MCF 10A (cell line): ENCODE results near the gene BOD1. TPM values are rescaled to one million over a fixed set of nuclear protein-coding genes. Genes with fewer than 3 reads are reported as not detected.
A peak's percentile ranks its signal among the peaks of the same experiment; 100 is the strongest.

ENCODE experiments used
- BruUV-seq: library from RNA; stranded (reverse); fragments of 400-500 nt; replicated peaks from 2 replicates; lab custom pipeline; 2021; lab: Mats Ljungman, UMichigan
- CTCF ChIA-PET: fragments of 300-600 bp; sonication (Branson Sonifier 250); formaldehyde crosslinking; extraction: SDS; loops from one replicate; lab custom pipeline; 2021; ENCODE audit warnings: antibody characterized with exemption, inconsistent platforms; lab: Yijun Ruan, JAX
- POLR2A ChIA-PET: fragments of 300-600, 350-650 bp; sonication (Branson Sonifier 250); formaldehyde crosslinking; extraction: SDS; loops from one replicate; lab custom pipeline; 2020; ENCODE audit warnings: antibody characterized with exemption, inconsistent platforms; lab: Yijun Ruan, JAX
- DNase-seq: peaks from one replicate; pipeline ENCODE4 v3.0.0-alpha.2; 2018; ENCODE audit not compliant: unreplicated experiment
- H3K27ac Mint-ChIP-seq: one replicate; pipeline ENCODE4 v1.8.0; 2022; ENCODE audit warnings: mild to moderate bottlenecking, low read depth, mixed read lengths; ENCODE audit not compliant: unreplicated experiment
- H3K27me3 Mint-ChIP-seq: one replicate; pipeline ENCODE4 v1.8.0; 2022; ENCODE audit warnings: mixed read lengths; ENCODE audit not compliant: insufficient read depth, unreplicated experiment
- H3K36me3 Mint-ChIP-seq: one replicate; pipeline ENCODE4 v1.8.0; 2022; ENCODE audit warnings: mild to moderate bottlenecking, moderate library complexity, mixed read lengths; ENCODE audit not compliant: insufficient read depth, unreplicated experiment
- H3K4me1 Mint-ChIP-seq: one replicate; pipeline ENCODE4 v1.8.0; 2022; ENCODE audit warnings: mixed read lengths; ENCODE audit not compliant: insufficient read depth, unreplicated experiment
- H3K4me3 Mint-ChIP-seq: one replicate; pipeline ENCODE4 v1.8.0; 2022; ENCODE audit warnings: mild to moderate bottlenecking, moderate library complexity, mixed read lengths; ENCODE audit not compliant: unreplicated experiment
- H3K9me3 Mint-ChIP-seq: one replicate; pipeline ENCODE4 v1.8.0; 2022; ENCODE audit warnings: mixed read lengths; ENCODE audit not compliant: unreplicated experiment
- intact Hi-C: fragments of 100-400 bp; cut with micrococcal nuclease; formaldehyde crosslinking; loops from 2 replicates; pipeline ENCODE4 v1.14.1; 2022
- total RNA-seq: library from RNA; stranded (reverse); gene quantifications from 2 replicates; pipeline ENCODE4 v1.2.3, GENCODE V29; 2022
- TF ChIP-seq, protein P1 (sequence below): fragments of 200-600 bp; IDR thresholded peaks from one replicate; pipeline ENCODE4 v1.8.0; 2022; ENCODE audit warnings: antibody characterized with exemption, mild to moderate bottlenecking; ENCODE audit not compliant: unreplicated experiment

The BOD1 gene
- total RNA-seq, 1 experiment from 2014 or later = 139 TPM

DNA sequence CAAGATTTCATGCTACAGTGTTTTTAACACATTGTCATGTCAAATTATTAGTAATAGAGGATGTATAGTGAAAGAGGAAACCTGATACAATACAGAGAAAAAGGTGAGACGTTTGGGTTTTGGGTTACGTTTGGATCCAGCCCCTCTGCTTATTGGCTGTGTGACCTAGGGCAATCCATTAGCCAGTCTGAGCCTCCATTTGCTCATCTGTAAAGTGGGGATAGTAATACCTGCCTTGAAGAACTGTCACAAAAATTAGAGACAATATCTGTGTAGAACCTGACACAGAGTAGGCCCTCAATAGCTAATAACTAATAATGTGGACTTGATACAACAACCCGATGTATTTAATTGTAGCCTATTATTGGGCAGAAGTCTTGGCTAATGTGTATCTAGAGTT, 4.3 kb upstream of the BOD1 start:
- TF ChIP-seq, protein P1, sequence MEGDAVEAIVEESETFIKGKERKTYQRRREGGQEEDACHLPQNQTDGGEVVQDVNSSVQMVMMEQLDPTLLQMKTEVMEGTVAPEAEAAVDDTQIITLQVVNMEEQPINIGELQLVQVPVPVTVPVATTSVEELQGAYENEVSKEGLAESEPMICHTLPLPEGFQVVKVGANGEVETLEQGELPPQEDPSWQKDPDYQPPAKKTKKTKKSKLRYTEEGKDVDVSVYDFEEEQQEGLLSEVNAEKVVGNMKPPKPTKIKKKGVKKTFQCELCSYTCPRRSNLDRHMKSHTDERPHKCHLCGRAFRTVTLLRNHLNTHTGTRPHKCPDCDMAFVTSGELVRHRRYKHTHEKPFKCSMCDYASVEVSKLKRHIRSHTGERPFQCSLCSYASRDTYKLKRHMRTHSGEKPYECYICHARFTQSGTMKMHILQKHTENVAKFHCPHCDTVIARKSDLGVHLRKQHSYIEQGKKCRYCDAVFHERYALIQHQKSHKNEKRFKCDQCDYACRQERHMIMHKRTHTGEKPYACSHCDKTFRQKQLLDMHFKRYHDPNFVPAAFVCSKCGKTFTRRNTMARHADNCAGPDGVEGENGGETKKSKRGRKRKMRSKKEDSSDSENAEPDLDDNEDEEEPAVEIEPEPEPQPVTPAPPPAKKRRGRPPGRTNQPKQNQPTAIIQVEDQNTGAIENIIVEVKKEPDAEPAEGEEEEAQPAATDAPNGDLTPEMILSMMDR = no peak
- Mint-ChIP-seq H3K27ac (no peak overlapping the region), H3K4me3 (no peak overlapping the region), H3K36me3 (no peaks in the 10 kb centered on the region), H3K27me3 (no peaks in the 10 kb centered on the region), H3K9me3 (no peaks in the 10 kb centered on the region), H3K4me1 (peaks cover 15% of the 10 kb centered on the region)
- BruUV-seq = no TSS peak
- intact Hi-C loops = no loop called here
- POLR2A ChIA-PET = interaction anchor here (0.7 to 9.6 kb wide), 2 partner anchors 24 to 353 kb away, joined by 3 to 64 read pairs; no protein-coding TSS in a partner anchor
- DNase-seq = no peak
- CTCF ChIA-PET = interaction anchor here (0.6 to 13.3 kb wide), 6 partner anchors 9 to 689 kb away, joined by 3 to 334 read pairs (median 5); no protein-coding TSS in a partner anchor

DNA sequence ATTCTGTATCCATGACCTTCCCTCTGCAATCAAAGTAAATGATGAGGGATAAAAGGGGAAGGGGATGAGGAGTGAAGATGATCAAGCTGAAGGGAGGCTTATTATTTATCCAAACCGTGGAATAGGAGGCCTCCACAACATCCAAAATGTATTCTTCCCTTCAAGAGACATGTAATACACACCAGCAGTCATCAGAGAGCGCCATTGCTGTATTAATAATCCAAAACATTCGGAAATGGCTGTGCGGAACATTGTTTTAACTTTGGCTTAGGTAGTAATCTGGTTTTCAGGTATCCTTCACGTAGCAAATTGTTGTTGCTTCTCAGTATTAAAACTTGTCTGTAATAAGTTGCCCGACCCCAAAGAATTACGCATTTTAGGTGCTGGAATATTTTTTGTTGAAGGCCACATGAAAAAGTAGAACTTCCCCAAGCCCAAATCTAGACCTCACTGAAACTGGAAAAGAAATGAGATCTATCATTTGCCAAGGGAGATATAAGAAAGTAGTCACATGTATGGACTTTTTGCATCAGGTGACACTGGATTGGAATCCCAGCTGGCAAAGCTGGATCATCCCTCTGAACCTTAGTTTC, 2.6 kb upstream of the BOD1 start:
- no TSS peak for BruUV-seq
- Mint-ChIP-seq H3K36me3 (no peaks in the 10 kb centered on the region), H3K4me3 (no peak overlapping the region), H3K27ac (no peak overlapping the region), H3K9me3 (no peaks in the 10 kb centered on the region), H3K27me3 (no peaks in the 10 kb centered on the region), H3K4me1 (peaks cover 24% of the 10 kb centered on the region)
- DNase-seq = peak; percentile 80
- CTCF ChIA-PET = interaction anchor here (0.5 to 13.3 kb wide), 35 partner anchors 9 to 697 kb away, joined by 3 to 334 read pairs (median 4); partner anchors contain the start of genes NSG2 and STC2
- POLR2A ChIA-PET = interaction anchor here (0.7 to 9.6 kb wide), 10 partner anchors 10 to 355 kb away, joined by 3 to 64 read pairs (median 4); no protein-coding TSS in a partner anchor
- intact Hi-C loops = loop anchor here (1.0 to 5.0 kb wide), 8 partner anchors 148 to 698 kb away; partner anchors contain the start of genes CPEB4 and NSG2
- TF ChIP-seq, protein P1 = peak; percentile 92

DNA sequence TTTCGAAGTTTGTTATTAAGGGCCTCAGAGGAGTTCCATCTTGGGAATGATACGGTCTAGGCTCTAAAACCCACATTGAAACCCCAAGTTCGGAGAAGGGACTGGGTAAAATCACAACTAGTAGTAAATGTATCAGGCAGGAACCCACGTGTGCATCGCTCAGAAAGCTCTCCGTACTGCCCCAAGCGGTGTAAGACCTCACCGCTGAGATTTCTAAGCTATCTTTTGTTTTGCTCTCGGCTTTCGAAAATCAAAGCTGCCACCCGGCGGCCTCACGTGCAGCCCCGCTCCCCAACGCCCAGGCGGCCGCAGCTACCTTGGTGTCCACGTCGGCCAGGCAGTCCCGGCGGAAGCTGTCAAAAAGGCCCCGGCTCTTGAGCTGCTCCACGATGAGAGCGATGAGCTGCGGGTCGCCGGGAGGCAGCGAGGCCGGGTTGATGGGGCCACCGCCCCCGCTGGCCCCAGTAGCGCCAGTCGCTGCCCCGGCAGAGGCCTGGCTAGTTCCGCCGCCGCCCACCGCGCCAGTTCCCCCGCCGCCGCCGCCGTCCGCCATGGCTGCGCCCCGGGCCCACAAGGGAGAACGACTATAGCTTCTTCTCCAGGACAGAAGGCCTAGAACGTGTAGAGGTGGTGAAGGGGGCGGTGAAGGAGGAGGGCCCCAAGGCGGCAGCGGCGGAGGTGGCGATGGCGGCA, 420 bp downstream of the BOD1 start:
- H3K36me3 Mint-ChIP-seq = peaks cover 22% of the 10 kb centered on the region
- peak overlapping the region; percentile 77 for H3K27ac Mint-ChIP-seq
- peak overlapping the region; percentile 78 for H3K4me3 Mint-ChIP-seq
- H3K9me3 Mint-ChIP-seq = no peaks in the 10 kb centered on the region
- ChIA-PET POLR2A (interaction anchor here (0.5 to 9.6 kb wide), 43 partner anchors 8 to 767 kb away, joined by 3 to 64 read pairs (median 4); partner anchors contain the start of genes ATP6V0E1, BNIP1, CPEB4 and STC2), CTCF (interaction anchor here (0.5 to 13.3 kb wide), 68 partner anchors 9 to 911 kb away, joined by 3 to 334 read pairs (median 4); partner anchors contain the start of genes CPEB4, NSG2 and STC2)
- TF ChIP-seq, protein P1 = peak; percentile 70
- DNase-seq = peak; percentile 85
- H3K4me1 Mint-ChIP-seq = peaks cover 38% of the 10 kb centered on the region
- H3K27me3 Mint-ChIP-seq = no peaks in the 10 kb centered on the region
- intact Hi-C loops = loop anchor here (1.0 to 5.0 kb wide), 3 partner anchors 151 to 322 kb away; partner anchors contain the start of gene STC2
- no TSS peak for BruUV-seq
